PFSK-1 (cell line): ENCODE results near the gene C1QTNF1.

Source experiments
- FOXP2 ChIP-seq: optimal IDR thresholded peaks from 2 replicates; pipeline ENCODE3; 2011; ENCODE audit warnings: borderline replicate concordance, control low read depth, inconsistent platforms; ENCODE audit not compliant: insufficient read depth; ENCODE audit errors: extremely low read length, extremely low read depth
- POLR2AphosphoS5 ChIP-seq: IDR thresholded peaks from 2 replicates; pipeline ENCODE4 v1.6.1; 2012; ENCODE audit warnings: low read depth, mild to moderate bottlenecking, control low read depth, low read length, moderate library complexity
- REST ChIP-seq, 2 experiments: IDR thresholded peaks; 2 replicates each; pipeline versions ENCODE4 v1.6.1 to v1.8.0; 2011 to 2012; ENCODE audit warnings: low read depth in 2 of 2, low read length in 2 of 2, control low read depth in 1 of 2, inconsistent platforms in 1 of 2, mild to moderate bottlenecking in 1 of 2, moderate library complexity in 1 of 2; ENCODE audit not compliant: insufficient read depth in 1 of 2
- SIN3A ChIP-seq: IDR thresholded peaks from 2 replicates; pipeline ENCODE4 v1.6.1; 2012; ENCODE audit warnings: mild to moderate bottlenecking, low read length, moderate library complexity, borderline replicate concordance; ENCODE audit not compliant: insufficient read depth
- TAF1 ChIP-seq: IDR thresholded peaks from 2 replicates; pipeline ENCODE4 v1.6.1; 2012; ENCODE audit warnings: low read length, control low read depth, borderline replicate concordance; ENCODE audit not compliant: insufficient read depth

C1QTNF1 gene

GRCh38 chr17:79005063-79005861, 18.7 kb upstream of the C1QTNF1 start:
- no peak for TF ChIP-seq POLR2AphosphoS5
- TF ChIP-seq FOXP2, result no peak
- TF ChIP-seq TAF1, result no peak
- TF ChIP-seq REST (IDR thresholded peaks at IDR 0.05; ENCODE audit: insufficient read depth in 1 of 2, low read depth in 2 of 2, low read length in 2 of 2), result no peak
- TF ChIP-seq SIN3A, result no peak

- no peak for TF ChIP-seq SIN3A
- no peak for TF ChIP-seq TAF1
- no peak for TF ChIP-seq POLR2AphosphoS5
- no peak for TF ChIP-seq FOXP2
- no peak for TF ChIP-seq REST (IDR thresholded peaks at IDR 0.05; ENCODE audit: insufficient read depth in 1 of 2, low read depth in 2 of 2, low read length in 2 of 2)
These were observed 17.9 kb upstream of the C1QTNF1 start for GRCh38 chr17:79006046-79006445.

- TF ChIP-seq FOXP2, result no peak
These were observed 17.0 kb upstream of the C1QTNF1 start for GRCh38 chr17:79006794-79007503.

- no peak for TF ChIP-seq FOXP2
- no peak for TF ChIP-seq TAF1
- TF ChIP-seq SIN3A, result no peak
- no peak for TF ChIP-seq POLR2AphosphoS5
- TF ChIP-seq REST (IDR thresholded peaks at IDR 0.05; ENCODE audit: insufficient read depth in 1 of 2, low read depth in 2 of 2, low read length in 2 of 2), result no peak
These were observed 16.2 kb upstream of the C1QTNF1 start for GRCh38 chr17:79007504-79008381.

GRCh38 chr17:79008666-79009387, 15.1 kb upstream of the C1QTNF1 start:
- TF ChIP-seq REST (IDR thresholded peaks at IDR 0.05; ENCODE audit: insufficient read depth in 1 of 2, low read depth in 2 of 2, low read length in 2 of 2) (no peak), SIN3A (no peak), TAF1 (no peak), POLR2AphosphoS5 (no peak), FOXP2 (no peak)
